GM21786 (cell line): ENCODE measurements around the gene ARHGEF28.
A peak's percentile ranks its signal among the peaks of the same experiment; 100 is the strongest.

ENCODE experiments used
- ATAC-seq: cut with Tn5 transposase; IDR thresholded peaks from one replicate; pipeline ENCODE4 v1.9.1; 2021; ENCODE audit not compliant: unreplicated experiment

The ARHGEF28 gene

DNA sequence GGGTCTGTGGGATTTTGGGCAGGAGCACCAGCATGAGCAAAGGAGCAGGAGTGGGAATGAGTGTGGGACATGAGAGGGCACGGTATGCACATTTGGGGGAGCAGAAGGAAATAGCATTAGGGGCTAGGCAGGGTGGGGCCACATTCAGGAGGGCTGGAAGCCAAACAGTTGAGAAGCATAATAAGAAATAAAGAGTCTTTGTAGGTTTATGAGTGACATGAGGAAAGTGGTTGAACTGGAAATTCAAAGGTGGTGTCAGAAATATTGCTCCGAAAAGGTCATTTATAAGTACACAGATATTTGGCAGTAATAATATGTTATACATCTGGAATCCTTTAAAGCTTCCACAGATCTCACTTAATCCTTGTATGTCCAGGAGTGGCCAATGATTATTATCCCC lies 26.4 kb downstream of the ARHGEF28 start:
- ATAC-seq: no peak

DNA sequence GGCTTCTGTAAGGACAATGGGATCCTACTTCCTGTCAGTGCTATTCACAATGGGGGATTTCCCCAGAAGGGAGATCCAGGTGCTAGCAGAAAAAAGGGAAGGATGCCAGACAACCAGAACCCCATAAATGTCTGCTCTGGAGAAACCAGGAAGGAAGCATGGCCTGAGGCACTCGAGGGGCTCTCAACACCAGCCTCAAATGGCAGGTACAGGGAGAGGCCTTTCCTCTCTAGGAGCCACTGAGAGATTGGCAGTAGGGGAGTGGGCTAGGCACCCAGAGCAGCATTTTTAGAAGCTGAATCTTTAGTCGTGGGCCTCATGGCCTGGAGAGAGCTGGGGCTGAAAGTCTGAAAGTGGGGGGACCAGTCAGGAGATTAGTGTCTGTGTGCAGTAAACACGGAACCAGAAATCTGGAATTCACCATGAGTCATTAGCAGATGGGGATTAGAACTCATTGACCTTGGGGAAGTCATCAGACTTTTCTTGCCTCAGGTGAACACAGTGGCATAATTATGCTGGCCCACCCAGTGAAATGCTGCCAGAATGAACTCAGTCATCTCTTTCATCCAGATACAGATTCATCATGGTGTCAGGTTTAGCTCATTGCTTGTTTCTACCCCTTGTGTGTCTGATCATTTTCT lies 28.3 kb downstream of the ARHGEF28 start:
- ATAC-seq: peak; percentile 43

DNA sequence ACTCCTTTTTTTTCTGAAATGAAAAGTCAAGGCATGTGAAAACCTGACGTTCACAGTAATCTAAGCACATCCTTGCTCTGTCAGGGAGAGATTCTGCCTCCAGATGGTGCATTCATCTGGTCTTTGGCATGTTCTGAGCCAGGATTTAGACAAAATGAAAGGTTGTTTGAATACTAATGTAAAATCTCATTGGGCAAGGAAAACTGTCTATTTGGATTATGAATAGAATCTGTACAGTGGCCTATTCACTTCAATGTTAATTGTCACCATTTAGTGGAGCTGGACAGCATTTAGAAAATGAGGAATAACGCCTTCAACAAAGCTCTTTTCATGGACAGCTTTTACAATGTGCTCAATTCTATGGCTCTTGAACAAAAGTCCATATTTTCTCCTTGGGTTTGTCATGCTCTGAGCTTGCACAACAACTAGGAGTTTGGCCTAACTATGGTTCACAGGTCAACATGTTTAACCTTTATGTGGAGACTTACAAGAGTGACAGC lies 28.9 kb downstream of the ARHGEF28 start:
- ATAC-seq: no peak

DNA sequence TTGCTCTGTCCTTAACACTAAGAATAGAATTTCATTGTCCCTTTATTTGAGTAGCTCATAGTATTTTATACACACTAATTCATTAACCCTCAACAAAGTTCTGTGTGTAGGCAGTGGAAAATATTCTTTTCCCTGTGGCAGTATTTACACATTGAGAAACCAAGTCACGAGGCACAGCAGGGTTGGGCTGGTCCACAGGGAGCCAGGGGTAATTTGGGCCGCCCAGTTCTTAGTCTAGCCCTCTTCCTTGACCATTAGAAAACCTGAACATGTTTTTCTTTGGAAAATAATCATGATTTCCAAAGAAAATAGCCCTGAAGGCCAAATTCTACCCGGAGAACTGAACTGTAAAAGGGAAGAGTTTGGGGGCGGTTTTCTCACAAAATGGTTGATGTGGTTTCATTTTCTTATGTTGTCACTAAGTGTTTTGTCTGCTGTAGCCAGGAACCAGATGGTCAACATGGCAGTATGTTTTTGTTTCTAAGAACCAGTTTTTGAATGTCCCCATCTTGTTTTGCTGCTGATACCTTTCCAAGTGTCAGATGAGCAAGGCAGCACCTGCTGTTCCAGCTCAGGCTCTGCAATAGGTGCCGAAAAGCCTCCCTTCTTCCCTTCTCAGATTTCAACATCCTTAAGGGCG lies 29.6 kb downstream of the ARHGEF28 start:
- no peak for ATAC-seq

DNA sequence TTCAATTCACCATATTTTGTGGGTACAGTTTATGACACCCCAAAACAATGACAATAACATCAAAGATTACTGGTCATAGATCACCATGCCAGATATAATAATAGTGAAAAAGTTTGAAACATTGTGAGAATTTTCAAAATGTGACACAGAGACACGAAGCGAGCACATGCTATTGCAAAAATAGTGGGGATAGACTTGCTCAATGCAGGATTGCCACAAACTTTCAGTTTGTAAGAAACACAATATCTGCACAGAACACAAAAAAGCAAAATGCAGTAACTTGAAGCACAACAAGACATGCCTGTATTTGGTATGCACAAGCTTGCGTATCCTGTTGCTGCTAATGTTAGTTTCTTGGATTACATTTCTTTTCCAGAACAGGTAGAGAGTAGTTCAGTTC lies 35.8 kb downstream of the ARHGEF28 start:
- no peak for ATAC-seq

DNA sequence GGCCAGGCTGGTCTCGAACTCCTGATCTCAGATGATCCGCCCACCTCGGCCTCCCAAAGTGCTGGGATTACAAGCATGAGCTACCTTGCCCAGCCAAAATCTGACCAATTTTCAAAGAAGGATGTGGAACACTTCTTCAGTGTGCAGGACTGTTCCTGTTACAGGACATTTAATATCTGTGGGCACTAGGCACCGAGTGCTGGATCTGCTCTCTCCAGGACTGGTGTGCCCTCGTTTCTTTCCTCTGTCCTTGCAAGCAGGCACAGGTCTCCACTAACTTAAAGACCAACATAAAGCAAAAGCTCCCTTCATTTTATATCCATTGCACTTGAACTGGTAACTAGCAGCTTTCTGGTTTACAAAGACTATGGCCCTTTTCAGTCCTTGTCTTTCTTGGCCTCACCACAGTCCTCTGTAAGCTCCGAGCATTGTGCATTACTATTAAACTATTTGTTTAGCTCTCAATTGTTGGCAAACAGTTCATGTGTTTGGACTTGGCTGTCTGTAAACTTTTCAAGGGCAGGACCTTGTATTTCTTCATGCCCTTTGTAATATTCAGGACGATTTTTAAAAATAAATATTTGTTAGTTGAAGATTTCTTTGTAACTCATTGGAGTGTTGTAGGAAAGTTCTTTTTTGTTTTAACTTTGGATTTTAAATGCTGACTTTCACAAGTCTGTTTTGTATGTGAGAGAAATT lies 37.3 kb downstream of the ARHGEF28 start:
- ATAC-seq: no peak

DNA sequence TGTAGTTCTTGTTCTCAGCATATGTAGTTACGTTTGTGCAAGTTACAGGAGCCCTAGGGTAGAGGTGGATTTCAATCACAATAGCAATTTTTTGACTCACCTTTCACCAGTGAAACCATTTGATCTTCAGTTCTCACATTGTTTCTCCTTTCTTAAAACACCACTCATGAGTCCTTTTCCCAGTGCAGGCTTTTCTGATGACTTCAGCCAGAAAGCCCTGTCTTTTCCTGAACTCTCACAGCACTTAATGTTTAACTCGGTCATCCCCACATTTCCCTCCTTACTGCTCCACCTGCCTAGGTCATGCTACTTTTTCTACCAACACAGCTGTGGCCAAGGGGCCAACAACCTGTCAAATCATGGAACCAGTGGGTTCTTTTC lies 37.9 kb downstream of the ARHGEF28 start:
- ATAC-seq: peak; percentile 53

DNA sequence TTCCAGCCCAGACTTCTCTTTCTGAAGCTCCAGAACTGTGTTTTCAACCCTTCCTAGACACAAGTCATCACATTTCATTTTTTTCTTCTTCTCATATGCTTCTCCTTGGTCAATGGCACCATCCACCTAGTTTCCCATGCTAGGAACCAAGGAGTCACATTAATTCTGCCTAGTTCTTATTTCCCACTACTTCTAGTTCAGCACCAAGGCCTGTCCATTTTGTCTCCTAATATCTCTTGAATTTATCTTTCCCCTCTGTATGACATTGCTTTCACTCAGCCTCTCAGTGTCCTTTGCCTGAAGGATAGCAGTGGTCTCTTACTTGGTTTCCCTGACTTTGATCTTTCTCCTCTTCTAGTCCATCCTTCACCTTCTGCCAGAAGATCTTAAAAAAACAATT lies 38.8 kb downstream of the ARHGEF28 start:
- ATAC-seq: no peak

DNA sequence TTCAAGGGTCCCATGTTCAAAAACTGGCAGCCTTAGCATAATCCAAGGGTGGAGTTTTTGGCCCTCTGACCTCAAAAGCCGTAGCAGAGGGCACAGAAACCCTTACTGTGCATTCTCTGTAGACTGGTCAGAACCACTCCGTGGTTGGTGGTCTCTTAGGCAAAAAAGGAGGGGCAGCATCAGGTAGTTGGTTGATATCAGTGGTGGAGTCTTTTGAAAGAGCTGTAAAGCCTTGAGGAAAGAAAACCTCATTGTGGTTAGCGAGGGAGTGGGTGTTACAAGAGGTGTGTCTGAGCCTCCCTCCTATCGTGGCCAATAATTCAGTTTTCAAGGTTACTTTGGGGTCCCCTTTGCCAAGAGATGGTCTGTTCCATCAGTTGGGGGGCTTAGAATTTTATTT lies 40.9 kb downstream of the ARHGEF28 start:
- no peak for ATAC-seq

DNA sequence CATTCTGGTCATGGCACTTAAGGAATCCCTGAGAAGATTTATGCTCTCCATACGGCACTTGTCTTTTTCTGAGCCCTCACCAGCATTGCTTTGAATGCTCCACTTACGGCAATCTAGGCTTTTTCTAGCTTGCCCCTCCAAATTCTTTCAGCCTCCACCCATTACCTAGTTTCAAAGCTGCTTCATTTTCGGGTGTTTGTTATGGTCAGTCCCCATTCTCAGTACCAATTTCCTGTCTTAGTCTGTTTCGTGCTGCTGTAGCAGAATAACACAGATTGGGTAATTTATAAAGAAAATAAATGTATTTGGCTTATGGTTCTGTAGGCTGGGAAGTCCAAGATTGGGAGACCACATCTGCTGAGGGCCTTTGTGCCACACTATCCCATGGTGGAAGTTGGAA lies 42.0 kb downstream of the ARHGEF28 start:
- peak; percentile 41 for ATAC-seq

DNA sequence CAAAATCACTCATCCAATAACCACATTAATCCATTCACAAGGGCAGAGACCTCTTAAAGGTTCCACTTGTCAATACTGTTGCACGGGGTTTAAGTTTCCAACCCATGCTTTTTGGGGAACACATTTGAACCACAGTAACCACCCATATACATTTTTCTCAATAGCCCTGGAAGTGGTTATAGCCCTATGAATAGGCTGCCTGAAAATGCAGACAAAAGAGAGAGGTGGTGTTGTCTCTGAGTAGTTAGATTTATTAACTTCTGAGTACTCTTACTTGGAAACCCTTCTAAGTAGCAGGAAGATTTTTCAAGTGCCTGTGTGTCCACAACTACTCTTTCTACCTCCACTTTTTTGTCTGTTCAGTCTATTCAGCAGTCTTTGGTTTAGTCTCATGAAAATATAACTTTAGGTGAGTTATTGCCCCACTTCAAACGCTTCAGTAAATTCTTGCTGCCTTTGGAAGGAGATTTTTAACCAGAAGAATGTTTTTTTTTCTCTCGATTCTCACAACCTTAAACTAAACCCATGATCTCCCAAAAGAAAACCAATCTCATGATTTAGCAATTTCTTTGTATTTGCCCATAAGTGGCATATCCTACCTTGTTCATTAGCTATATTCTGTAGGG lies 42.6 kb downstream of the ARHGEF28 start:
- ATAC-seq: no peak

DNA sequence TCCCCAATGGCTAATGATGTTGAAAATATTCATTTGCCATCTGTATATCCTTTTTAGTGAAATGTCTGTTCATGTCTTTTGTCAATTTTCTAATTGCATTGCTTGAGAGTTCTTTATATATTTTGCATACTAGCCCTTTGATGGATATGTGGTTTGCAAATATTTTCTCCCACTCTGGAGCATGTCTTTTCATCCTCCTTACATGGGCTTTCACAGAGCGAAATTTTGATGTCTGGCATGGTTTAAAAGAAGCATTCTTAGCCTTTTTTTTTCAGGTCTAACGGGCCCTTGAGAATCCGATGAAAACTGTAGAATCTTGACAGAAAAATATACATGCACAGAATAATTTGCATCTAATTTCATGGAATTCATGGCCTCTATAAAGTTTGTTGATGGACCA lies 44.7 kb downstream of the ARHGEF28 start:
- no peak for ATAC-seq

DNA sequence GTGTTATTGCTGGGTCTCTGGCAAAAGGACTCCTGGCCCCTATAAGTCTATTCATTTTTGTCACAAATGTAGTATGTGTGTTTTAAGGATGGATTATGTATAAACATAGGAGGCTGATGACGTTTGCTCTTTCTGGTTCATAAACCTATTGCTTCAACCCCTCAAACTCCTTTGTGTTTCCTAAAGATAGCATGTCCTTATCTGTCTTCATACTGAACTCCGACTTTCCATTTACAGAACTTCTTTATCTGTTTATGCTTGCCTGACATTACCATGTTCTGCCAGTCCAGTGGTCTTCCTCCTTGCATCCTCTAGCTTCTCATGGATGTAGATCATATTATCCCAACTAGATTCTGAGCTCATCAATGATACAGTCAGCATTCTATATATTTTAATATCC lies 46.1 kb downstream of the ARHGEF28 start:
- ATAC-seq: no peak

DNA sequence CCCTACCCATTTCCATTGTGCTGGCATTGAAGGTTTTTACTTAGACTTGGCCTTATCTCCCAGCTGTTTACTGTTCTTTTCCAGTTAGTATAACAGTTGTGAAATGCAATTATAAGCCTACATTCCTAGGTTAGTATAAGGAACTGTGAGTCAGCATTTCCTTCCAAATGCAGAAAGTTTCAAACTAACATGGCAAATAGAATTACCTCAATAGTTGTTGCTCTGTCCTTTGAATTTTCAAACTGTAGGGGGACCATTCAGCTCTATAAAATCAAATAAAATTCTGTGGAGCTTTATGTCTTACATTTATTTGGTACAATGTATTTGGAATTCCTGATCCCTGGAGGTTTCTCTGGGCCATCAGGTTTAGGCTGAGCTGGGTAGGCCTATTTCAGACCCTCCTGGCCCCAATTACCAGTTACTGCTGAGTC lies 47.2 kb downstream of the ARHGEF28 start:
- no peak for ATAC-seq

DNA sequence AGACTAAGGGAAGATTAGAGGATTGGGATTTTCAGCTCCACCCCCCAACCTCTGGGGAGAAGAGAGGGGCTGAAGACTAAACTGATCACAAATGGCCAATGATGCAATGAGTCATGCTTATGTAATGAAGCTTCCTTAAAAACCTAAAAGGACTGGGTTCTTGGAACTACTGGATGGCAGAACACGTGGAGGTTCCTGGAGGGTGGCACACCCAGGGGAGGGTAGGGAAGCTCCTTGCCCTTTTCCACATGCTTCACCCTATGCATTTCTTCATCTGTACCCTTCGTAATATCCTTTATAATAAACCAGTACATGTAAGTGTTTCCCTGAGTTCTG lies 48.6 kb downstream of the ARHGEF28 start:
- no peak for ATAC-seq

DNA sequence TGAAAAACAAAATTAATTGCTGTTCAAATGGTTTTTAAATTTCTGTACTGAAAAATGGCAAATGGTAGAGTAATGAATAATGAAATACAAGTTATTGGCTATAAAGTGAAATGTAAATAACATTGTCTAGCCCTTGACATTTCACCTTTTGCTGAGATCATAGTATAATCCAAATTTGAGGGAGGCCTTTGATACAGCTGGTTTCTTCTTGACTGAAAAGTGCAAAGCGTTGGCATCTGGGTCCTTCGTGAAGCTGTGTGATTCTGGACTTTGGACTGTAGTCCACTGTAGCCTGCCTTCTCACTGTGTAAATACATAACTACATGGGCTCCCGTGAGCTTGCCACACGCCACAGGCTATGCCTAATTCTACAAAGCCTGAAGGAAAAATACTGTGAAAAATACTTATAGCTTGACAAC lies 52.3 kb downstream of the ARHGEF28 start:
- no peak for ATAC-seq

DNA sequence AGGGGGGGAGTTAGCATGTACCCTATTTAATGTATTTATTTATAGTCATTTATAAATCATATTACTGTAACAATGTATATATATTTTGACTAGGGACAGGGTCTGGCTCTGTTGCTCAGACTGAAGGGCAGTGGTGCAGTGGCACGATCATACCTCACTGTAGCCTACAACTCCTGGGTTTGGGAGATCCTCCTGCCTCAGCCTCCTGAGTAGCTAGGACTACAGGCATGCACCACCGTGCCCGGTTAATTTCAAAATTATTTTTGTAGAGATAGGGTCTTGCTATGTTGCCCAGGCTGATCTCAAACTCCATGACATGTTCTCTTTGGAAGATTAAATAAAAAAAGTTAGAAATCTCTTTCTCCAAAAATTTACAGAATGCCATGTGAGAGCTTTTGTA lies 52.8 kb downstream of the ARHGEF28 start:
- ATAC-seq: no peak

DNA sequence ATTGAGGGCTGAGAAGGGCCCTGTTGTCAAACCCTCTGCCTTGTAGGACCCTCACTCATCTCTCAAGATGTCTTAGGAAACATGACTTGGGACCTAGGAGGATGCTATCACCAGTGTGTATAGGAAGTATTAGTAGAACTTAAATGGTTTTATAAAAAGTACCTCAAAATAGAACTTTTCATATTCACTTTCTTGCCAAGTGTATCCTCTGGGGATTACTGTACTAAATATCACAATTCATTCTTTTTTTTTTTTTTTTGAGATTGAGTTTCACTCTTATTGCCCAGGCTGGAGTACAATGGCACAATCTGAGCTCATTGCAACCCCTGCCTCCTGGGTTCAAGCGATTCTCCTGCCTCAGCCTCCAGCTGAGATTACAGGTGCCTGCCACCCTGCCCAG lies 56.2 kb downstream of the ARHGEF28 start:
- ATAC-seq: no peak

DNA sequence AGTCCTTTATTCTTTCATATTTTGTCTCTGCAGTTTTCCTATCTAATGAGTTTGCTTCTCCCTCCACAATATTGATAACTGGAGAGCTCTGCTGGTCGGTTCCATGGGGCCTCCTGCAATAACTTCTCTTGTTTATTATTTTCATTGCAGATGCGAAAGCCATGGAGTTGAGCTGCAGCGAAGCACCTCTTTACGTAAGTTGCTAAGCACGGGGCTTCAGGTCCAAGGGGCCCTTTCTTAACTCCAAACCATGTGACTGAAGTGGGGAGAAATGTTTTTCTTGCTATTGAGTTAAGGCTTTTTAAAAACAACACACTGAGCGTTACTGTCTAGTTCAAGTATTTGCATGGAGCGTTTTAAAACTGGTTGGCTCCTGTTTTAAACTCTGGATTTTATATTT lies 58.7 kb downstream of the ARHGEF28 start:
- no peak for ATAC-seq

DNA sequence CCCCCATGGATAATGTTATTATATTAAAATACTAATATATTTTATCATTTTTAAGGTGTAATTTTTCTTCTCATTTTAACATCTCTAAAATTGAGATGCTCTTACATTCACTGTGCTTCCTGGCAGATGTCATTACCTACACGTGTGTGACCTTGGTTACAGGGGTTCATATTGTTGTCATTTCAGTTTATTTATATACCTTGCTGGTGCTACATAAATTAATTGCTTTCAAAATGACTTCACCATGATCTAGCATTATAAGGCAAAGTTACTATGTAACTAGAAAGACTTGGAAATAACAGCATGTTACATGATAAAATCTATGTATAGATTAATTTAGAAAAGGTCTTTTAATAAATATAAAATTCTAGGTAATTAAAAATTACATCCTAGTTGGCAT lies 60.9 kb downstream of the ARHGEF28 start:
- peak; percentile 57 for ATAC-seq

DNA sequence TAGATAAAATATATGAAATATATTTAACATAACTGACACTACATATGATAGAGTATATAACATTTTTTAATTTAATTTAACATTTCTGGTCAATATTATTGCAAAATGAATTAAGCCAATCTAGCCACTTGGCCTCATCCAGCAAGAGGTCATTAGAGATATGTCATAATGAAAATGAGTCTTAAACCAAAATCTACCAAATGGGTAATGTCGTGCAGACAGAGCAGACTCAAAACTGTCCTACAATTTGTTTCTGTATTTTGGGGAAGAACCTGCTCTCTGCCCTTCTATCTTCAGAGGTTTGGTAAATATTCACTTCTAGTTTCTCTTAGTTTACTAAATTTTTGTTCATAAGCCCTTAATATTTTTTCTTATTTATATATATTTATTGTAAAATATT lies 61.4 kb downstream of the ARHGEF28 start:
- ATAC-seq: peak; percentile 85

DNA sequence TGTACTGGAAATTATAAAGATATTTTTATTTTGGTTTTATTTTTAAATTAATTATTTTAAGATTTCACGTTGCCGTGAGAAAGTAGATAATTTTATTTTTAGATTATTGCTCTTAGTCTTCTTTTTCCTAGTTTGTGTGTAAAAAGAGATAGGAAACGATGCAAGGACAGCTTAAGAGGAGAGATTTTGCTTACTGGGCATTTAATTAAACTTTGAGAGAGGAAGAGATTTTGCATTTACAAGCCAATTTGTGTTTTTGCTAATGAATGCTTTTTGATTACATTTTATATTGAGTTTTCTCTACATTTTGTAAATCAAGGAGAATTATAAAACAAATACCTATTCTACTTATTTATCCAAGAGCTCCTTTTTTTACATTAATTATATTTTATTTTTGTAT lies 64.0 kb downstream of the ARHGEF28 start:
- ATAC-seq: no peak
